ENCODE measurements around the gene DUSP14. TPM values are rescaled to one million over a fixed set of nuclear protein-coding genes. Genes with fewer than 3 reads are reported as not detected.

DUSP14 gene
- total and polyA plus RNA-seq, 2 of the 13 experiments (the other 11 are each of a cell fraction or from before 2014, with no cell fraction given): 33.5 to 39.8 TPM

- no peak for TF ChIP-seq CSRNP1 (CRISPR knock-in tag; IDR thresholded peaks at IDR 0.05)
- TF ChIP-seq IRF9 (CRISPR knock-in tag; IDR thresholded peaks at IDR 0.05; ENCODE audit: borderline replicate concordance): no peak
- no peak for TF ChIP-seq ZNF317 (CRISPR knock-in tag; IDR thresholded peaks at IDR 0.05)
- TF ChIP-seq STAT5B (CRISPR knock-in tag; IDR thresholded peaks at IDR 0.05): no peak
- TF ChIP-seq ZBTB2 (CRISPR knock-in tag; IDR thresholded peaks at IDR 0.05; ENCODE audit: low read depth): peak; percentile 15; the same call in 1 of the 2 replicates
- TF ChIP-seq ATF3 (CRISPR knock-in tag; IDR thresholded peaks at IDR 0.05): no peak
- no peak for TF ChIP-seq RORA (CRISPR knock-in tag; IDR thresholded peaks at IDR 0.05)
- no peak for TF ChIP-seq NFYB (CRISPR knock-in tag; IDR thresholded peaks at IDR 0.05)
- TF ChIP-seq IRF1 (CRISPR knock-in tag; IDR thresholded peaks at IDR 0.05; ENCODE audit: low read depth): no peak
- no peak for TF ChIP-seq TOE1 (CRISPR knock-in tag; IDR thresholded peaks at IDR 0.05)
- TF ChIP-seq TAF15 (IDR thresholded peaks at IDR 0.05; ENCODE audit: low read depth, low read length, poor library complexity, severe bottlenecking): no peak
- no peak for TF ChIP-seq MAFF (IDR thresholded peaks at IDR 0.05; ENCODE audit: low read depth, low read length)
- no peak for TF ChIP-seq ZNF124 (CRISPR knock-in tag; IDR thresholded peaks at IDR 0.05)
- no peak for TF ChIP-seq FOXP1 (IDR thresholded peaks at IDR 0.05)
- no peak for TF ChIP-seq FOXP1 (CRISPR knock-in tag; IDR thresholded peaks at IDR 0.05)
- TF ChIP-seq PAWR (CRISPR knock-in tag; IDR thresholded peaks at IDR 0.05; ENCODE audit: borderline replicate concordance): no peak
- no peak for TF ChIP-seq TCF7 (IDR thresholded peaks at IDR 0.05; ENCODE audit: low read depth)
- peak; percentile 90 for TF ChIP-seq PRDM15 (CRISPR knock-in tag; IDR thresholded peaks at IDR 0.05)
- TF ChIP-seq ZNF10 (CRISPR knock-in tag; IDR thresholded peaks at IDR 0.05; ENCODE audit: borderline replicate concordance, low read depth): no peak
- TF ChIP-seq KMT2B (CRISPR knock-in tag; IDR thresholded peaks at IDR 0.05): no peak; the same call in 1 of the 2 replicates
- no peak for TF ChIP-seq SRSF9 (IDR thresholded peaks at IDR 0.05; ENCODE audit: borderline replicate concordance, insufficient read depth, low read depth, low read length, poor library complexity, severe bottlenecking)
- TF ChIP-seq ELF1 (CRISPR knock-in tag; IDR thresholded peaks at IDR 0.05): no peak
Measured at GRCh38 chr17:37490022-37490587, 414 bp downstream of the DUSP14 start (continued).

Data from HepG2 (cell line).